ENCODE data around the gene MASP2. TPM values are rescaled to one million over a fixed set of nuclear protein-coding genes. Genes with fewer than 3 reads are reported as not detected.

The MASP2 gene
- total and polyA plus RNA-seq, 12 donors, result 0.07 TPM; not detected in 11

GRCh38 chr1:11059155-11059967 lies 12.3 kb upstream of the MASP2 start:
- TF ChIP-seq CTCF (IDR thresholded peaks at IDR 0.05), result no peak
- no peak for TF ChIP-seq POLR2A (IDR thresholded peaks at IDR 0.05)
- Histone ChIP-seq H3K9me3 (replicated peaks in 1 of 3) (no peaks in the 10 kb centered on the region), H3K27ac (peak overlapping the region in 1 of 5 donors; percentile 88)

GRCh38 chr1:11058595-11059154 lies 11.6 kb upstream of the MASP2 start:
- 51 to 90% (median 70%) methylated on average over 4 to 28 of the region's 28 CpGs for WGBS, 4 donors
- TF ChIP-seq POLR2A (IDR thresholded peaks at IDR 0.05), result no peak
- no peak for TF ChIP-seq CTCF (IDR thresholded peaks at IDR 0.05)
- no peaks in the 10 kb centered on the region for H3K9me3 ChIP-seq (replicated peaks in 1 of 3)
- peak overlapping the region in 3 of 4 donors; percentile 46 to 94 (median 72) for H3K4me3 ChIP-seq
- intact Hi-C loops (cut with DNase I), result no loop called here
- peaks cover 15 to 22% of the 10 kb centered on the region in 2 donors for H3K4me1 ChIP-seq (replicated peaks in 1 of 2)
- no peaks in the 10 kb centered on the region for H3K27me3 ChIP-seq
- DNase-seq, result no peak
- no peak overlapping the region for H3K27ac ChIP-seq
- peaks cover 0 to 29% of the 10 kb centered on the region in 2 donors for H3K36me3 ChIP-seq (replicated peaks in 1 of 2)

More at GRCh38 chr1:11059155-11059967, 12.3 kb upstream of the MASP2 start:
- intact Hi-C loops (cut with DNase I), result no loop called here
- peak overlapping the region; percentile 46 to 94 (median 66) for H3K4me3 ChIP-seq
- H3K4me1 ChIP-seq (replicated peaks in 1 of 2), result peaks cover 15 to 22% of the 10 kb centered on the region in 2 donors
- no peaks in the 10 kb centered on the region for H3K27me3 ChIP-seq
- 1 to 10% (median 1%) methylated on average over 11 to 71 of the region's 72 CpGs for WGBS, 4 donors
- no peak for DNase-seq
- H3K36me3 ChIP-seq (replicated peaks in 1 of 2), result peaks cover 0 to 30% of the 10 kb centered on the region in 2 donors

GRCh38 chr1:11058026-11058425 lies 11.0 kb upstream of the MASP2 start:
- peaks cover 15 to 22% of the 10 kb centered on the region in 2 donors for H3K4me1 ChIP-seq (replicated peaks in 1 of 2)
- WGBS, 4 donors, result 94 to 98% (median 96%) methylated on average over 10 to 14 of the region's 14 CpGs
- no peak overlapping the region for H3K27ac ChIP-seq
- no peaks in the 10 kb centered on the region for H3K9me3 ChIP-seq (replicated peaks in 1 of 3)
- intact Hi-C loops (cut with DNase I), result no loop called here
- no peak overlapping the region for H3K4me3 ChIP-seq
- peaks cover 0 to 24% of the 10 kb centered on the region in 2 donors for H3K36me3 ChIP-seq (replicated peaks in 1 of 2)
- H3K27me3 ChIP-seq, result no peaks in the 10 kb centered on the region
- DNase-seq, result no peak
- TF ChIP-seq CTCF (IDR thresholded peaks at IDR 0.05) (no peak), POLR2A (IDR thresholded peaks at IDR 0.05) (no peak)

GRCh38 chr1:11057477-11057876 lies 10.4 kb upstream of the MASP2 start:
- Histone ChIP-seq H3K27ac (no peak overlapping the region), H3K9me3 (replicated peaks in 1 of 3) (no peaks in the 10 kb centered on the region), H3K36me3 (replicated peaks in 1 of 2) (peaks cover 0 to 23% of the 10 kb centered on the region in 2 donors), H3K4me3 (no peak overlapping the region), H3K27me3 (no peaks in the 10 kb centered on the region), H3K4me1 (replicated peaks in 1 of 2) (peaks cover 15 to 22% of the 10 kb centered on the region in 2 donors)
- intact Hi-C loops (cut with DNase I), result no loop called here
- DNase-seq, result no peak
- TF ChIP-seq POLR2A (IDR thresholded peaks at IDR 0.05), result no peak
- TF ChIP-seq CTCF (IDR thresholded peaks at IDR 0.05), result no peak
- WGBS, 4 donors, result 90 to 96% (median 94%) methylated on average over 8 of the region's 8 CpGs

All from adrenal gland (tissue), 12 donors.